ENCODE results near the gene C1orf210. TPM values are rescaled to one million over a fixed set of nuclear protein-coding genes. Genes with fewer than 3 reads are reported as not detected.

C1orf210 gene
- total RNA-seq, 1 donor from 2014 or later: not detected

DNA sequence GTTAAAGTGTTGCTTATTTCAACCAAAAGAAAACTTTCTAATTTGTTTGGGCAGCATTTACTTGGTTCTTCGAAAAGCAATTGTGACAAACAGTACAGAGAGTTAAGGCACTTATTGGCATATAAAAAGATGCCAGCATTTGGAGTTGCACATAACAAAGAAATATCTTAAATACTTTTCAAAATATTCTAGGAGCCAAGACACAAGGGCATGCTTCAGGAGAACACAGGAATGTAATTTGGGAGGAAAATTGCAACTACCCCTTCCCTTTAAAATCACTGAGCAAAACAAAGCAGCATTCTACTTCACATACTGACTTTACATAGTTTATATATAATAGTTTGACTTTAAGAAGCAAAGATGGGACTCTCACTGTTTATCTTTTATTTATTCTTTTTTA lies 10.8 kb upstream of the C1orf210 start:
- DNase-seq (ENCODE audit: low spot score): no peak

- DNase-seq (ENCODE audit: low spot score): no peak
Observed at GRCh38 chr1:43294761-43295160, 9.4 kb upstream of the C1orf210 start.

DNA sequence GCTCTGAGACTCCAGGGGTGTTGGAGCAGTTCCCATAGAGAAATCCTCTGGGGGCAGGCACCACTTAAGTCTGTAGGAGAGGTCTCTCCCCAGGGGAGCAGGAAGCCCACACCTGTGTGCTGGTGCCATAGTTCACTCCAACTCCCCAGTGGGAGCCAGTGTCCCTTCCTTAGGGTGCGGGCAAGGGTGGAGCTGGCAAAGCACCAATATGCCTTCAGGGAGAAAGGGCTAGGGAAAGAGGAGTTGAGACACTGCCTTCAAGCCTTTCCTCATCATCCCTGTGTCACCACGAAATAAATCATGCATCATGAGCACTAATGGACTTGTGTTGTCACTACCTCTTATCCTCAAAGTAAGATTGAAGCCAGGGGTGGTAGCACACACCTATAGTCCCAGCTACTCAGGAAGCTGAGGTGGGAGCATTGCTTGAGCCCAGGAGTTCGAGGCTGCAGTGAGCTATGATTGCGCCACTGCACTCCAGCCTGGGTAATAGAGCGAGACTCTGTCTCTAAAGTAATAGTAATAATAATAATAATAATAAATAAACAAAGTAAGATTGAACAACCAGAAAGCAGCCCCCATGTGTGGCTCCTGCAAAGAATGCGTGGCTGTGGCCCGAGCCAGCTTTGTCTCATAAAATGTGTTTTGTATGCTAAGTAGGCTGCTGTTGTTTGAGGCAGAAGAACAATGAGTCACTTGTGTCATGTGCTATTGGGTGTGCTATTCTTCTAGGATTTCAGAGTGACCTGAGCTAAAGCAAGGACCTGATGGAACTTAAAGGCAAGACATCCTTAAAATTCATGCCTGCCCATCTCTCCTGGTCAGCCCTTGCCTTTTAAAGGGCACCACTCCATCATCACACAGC lies 8.7 kb upstream of the C1orf210 start:
- DNase-seq (ENCODE audit: low spot score): no peak

DNA sequence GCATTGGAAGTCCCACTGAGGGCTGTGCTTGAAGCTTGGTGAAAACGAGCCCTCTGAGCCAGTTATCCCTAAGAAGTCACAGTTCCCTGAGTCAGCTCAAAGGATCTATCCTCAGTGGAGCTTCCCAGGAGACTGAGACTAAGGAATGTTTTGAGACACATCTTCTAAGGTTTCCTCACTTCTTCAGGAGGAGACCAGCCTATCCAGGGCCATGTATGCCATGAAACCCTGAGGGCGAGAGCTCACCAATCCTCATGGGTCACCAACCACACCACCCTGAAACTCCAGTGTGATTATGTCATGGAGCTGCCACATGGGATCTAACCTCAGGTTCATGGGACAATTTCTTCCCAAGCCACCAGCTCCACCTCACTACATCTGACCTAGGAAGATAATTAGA lies 7.8 kb upstream of the C1orf210 start:
- no peak for DNase-seq (ENCODE audit: low spot score)

- no peak for DNase-seq (ENCODE audit: low spot score)
Observed at GRCh38 chr1:43292679-43293078, 7.3 kb upstream of the C1orf210 start.

DNA sequence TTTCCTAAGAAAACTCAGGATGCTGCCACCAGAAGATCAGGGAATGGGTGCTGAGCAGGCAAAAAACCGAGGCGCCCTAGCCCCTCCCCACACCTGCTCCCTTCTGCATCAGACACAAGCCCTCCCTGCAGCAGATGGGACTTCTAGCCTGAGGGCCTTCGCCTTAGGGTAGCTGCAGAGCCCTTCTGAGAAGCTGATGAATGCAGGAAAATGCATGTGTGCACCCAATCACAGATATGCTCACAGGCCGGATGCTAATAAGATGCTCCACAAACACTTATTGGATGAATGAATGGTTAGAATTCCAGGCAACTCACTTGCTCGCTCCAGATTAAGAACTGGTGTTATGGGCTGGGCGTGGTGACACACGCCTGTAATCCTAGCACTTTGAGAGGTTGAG lies 6.8 kb upstream of the C1orf210 start:
- DNase-seq (ENCODE audit: low spot score): no peak

DNA sequence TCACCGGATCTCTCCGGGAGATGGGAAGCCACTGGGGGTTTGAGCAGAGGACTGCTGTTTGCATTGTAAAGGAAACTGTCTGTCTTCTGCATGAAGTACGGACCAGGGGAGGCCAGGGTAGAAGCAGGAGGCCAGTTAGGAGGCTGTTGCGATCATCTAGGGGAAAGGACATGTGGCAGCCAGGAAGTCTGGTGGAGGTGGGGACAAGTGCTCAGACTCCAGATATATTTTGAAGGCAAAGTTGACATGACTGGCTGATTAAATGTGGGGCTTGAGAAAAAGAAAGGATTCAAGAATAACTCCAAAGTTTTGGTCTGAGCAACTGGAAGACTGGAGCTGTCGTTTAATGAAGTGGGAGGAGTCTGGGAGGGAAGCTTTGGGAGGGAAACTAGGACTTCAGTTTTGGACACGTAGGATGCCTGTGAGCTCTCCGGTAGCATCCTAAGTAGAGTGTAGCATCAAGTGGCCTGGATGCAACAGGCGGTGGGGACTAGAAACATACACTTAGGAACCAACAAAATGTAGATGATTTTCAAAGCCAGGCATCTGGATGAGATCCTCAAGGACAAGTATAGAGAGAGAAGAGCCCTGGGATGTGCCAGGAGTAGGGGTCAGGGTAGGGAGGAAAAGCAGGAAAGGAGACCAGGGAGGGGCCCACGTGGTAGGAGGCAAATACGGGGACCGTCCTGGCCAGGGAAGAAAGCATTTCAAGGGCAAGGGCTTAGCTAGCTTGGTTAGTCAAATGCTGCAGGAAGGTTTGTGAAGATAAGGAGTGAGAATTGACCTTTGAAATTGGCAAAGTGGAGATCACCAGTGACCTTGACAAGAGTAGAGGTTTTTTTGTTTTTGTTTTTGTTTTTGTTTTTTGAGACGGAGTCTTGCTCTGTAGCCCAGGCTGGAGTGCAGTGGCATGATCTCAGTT lies 3.7 kb upstream of the C1orf210 start:
- no peak for DNase-seq (ENCODE audit: low spot score)

DNA sequence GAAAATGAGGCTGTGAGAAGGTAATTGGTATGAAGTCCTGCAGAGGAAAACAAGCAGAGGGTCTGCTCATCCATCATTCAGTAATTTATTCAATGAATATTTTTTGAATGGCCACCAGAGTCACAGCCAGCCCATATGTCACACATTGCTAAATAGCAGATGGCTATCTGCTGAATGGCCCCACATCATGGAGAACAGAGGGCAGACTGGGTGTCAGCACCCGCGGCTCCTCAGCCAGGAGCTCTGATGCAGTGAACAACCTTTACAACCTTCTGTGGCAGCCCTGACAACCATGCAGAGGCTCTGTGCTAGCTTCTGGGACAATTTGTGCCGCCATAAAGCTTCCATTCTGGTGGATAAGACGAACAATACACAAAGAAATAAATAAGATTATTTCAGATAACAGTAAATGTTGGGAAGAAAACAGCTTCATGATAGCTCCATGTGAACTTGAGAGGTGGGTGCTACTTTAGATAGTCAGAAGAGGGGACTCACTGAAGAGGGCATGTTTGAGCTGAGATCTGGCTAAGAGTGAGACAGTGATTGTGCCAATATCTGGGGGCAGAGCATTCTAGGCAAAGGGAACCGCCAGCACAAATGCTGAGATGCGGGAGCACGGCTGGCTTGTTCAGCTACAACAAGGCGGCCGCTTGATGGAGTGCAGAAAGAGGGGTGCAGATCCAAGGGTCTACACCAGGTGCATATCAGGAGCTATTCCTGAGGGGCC lies 2.8 kb upstream of the C1orf210 start:
- no peak for DNase-seq (ENCODE audit: low spot score)

DNA sequence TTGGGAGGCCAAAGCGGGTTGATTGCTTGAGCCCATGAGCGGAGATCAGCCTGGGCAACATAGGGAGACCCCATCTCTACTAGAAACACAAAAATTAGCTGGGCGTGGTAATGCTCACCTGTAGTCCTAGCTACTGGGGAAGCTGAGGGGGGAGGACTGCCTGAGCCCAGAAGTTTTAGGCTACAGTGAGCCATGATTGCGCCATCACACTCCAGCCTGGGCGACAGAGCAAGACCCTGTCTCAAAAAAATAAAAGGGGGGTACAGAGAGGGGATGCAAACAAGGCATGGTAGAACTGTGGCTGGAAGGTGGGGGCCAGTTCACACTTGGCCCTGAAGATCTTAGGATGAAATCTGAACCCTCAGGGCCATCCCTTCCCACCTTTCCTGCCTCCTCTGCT lies 1.2 kb upstream of the C1orf210 start:
- DNase-seq (ENCODE audit: low spot score): no peak

DNA sequence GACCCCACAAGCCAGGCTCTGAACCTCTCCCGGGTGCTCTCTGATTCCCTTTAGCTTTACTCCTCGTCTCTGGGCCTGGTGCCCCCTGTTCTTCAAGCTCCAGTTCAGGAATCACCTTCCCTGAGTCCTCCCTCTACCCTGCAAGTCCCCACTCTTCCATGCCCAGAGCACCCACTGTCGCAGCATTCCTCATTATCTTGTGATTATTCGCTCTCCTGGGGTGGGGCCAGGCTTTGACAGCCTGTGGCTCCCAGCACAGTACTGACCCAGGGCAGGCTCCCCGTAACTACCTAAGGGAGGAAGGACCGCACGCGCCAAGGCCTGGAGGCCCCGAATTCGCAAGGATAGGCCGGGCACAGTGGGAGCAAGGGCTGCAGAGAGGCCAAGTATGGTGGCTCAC lies 734 bp upstream of the C1orf210 start:
- DNase-seq (ENCODE audit: low spot score): no peak

DNA sequence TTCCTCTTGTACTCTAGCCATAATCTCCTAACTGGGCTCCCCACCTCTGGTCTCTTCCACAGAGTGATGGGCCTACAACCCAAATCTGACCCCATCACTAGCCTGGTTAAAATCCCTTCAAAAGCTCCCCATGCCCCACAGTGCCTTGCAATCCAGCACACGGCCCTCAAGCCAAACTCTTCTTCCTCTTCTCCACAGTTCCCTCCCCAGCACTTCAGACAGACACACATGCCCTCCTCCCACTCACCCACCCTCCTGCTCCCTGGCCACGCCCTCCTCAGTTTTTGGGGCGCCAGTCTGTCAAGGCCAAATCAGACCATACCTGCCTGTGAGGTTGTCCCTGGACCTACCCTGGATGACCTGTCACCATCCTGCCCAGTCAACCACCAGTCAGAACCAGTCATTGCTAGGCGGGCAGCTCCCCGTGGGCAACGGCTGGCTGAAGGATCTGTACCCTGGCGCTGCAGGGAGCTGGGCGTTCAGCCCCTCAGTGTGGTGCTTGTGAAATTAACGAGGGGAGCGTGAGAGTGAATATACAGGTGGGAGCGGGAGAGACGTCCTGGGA lies 753 bp downstream of the C1orf210 start:
- peak; percentile 37 for DNase-seq (ENCODE audit: low spot score)

DNA sequence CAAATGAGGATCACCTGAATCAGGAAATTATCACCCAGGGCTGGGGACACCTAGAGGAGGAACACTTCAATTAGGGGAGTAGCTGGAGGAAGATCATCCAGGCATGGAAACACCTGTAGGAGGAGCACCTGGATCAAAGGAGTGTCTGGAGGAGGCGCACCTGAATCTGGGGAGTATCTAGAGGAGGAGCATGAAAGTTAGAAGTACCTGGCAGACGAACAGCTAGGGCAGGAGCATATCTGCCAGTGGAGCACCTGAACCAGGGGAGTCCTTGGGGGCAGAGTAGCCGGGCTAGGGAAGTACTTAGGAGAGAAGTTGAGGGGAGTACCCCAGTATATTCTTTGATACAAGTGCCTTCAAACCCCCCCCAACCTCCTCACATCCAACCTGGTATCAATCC lies 1.3 kb downstream of the C1orf210 start:
- peak; percentile 51 for DNase-seq (ENCODE audit: low spot score)

- no peak for DNase-seq (ENCODE audit: low spot score)
Observed at GRCh38 chr1:43282220-43283195, 2.9 kb downstream of the C1orf210 start.

DNA sequence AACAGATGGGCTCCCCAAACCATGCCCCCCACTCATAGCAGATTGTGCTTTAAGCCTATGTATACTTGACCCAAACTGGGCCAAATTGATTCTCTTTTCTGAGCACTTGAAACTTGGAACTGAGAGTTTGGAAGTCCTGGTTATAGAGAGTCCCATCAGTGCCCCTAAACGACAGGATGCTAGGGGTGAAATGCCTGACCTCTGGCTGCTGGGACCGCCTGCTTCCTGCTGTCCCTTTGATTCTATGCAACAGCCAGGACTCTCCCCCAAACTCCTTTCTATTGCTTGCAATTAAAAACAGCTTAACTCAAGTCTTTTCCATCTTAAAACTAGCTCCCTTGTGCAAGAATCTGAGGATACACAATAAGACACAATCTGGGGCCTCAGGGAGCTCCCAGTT lies 4.7 kb downstream of the C1orf210 start:
- no peak for DNase-seq (ENCODE audit: low spot score)

DNA sequence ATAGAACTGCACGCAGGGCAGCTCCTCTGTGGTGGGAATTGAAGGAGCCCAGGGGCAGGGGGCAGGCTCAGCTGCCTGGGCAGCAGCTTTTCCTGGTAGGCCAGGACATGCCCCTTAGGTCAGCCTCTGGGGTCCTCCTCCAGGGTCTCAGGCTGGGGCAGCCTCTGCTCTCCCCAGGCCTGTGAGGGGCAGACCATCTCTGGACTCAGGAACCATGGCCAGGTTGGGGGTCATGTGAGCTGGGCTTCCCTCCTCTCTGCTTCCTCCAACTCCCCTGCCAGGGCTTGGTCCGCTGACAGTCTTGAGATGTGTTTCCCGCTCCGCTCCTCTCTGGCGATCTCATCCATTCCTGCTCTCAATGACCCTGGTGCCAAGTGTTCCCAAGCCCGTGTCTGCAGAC lies 5.7 kb downstream of the C1orf210 start:
- no peak for DNase-seq (ENCODE audit: low spot score)

GRCh38 chr1:43279161-43279560 lies 6.2 kb downstream of the C1orf210 start:
- DNase-seq (ENCODE audit: low spot score): no peak

DNA sequence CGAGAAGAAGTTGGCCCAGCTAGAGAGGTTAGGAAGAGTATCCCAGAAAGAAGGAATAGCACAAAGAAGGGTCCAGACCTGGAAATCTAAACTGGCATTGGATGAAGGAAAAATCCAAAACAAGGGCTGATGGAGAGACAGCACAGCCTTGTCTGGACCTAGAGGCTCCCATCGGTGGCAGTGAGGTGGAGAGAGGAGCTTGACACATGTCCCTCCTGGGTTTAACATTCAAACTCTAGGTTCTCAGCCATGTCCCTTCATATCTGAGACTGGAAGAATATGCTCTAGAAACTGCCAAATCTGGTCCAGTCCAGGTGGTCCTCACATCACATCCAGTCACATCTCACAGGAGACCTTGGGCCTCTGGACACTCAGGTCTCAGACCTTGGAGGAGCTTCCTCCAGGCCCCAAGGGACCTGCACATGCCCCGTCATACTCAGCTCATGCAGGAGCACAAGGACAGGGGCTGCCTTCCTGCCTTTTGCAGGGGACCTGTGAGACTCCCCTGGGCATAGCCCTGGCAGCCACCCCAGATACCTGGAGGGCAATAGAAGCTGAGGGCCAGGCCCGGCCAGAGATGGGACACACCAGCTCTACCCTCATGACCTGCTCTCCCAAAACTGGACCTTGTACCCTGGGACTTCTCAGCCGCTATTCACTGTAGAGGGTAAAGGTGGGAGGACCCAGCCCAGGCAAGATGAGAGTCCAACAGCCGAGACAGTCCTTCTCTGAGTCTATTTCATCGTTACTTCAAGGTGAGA lies 8.1 kb downstream of the C1orf210 start:
- DNase-seq (ENCODE audit: low spot score): peak; percentile 82

DNA sequence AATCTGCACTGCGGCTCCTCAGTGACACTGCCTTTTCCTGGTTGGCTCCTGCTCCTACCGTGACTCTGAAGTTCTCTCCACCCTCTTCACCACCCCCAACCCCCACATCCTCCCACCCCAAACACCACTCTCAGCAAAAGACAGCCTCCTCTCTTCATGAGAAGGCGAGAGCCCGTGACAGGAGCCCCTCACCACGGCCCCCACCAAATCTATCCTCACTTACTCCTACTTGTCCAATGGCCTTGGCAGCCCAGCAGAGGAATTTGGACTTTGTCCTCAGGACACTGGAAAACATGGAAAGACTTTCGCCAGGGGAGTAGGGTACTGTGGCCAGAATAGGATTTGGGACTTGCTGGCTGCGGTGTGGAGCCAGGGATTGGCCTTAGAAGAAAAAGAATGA lies 8.7 kb downstream of the C1orf210 start:
- DNase-seq (ENCODE audit: low spot score): peak; percentile 57
